Nephron progenitor cell (in vitro differentiated cells): ENCODE data around the gene ZSWIM4.
A peak's percentile ranks its signal among the peaks of the same experiment; 100 is the strongest.

Experiments
- DNase-seq: peaks from one replicate; pipeline ENCODE4 v3.0.0; 2021
- H3K27ac Mint-ChIP-seq: 2 replicates; pipeline ENCODE4 v1.8.0; 2021; ENCODE audit warnings: mild to moderate bottlenecking, moderate library complexity, mixed read lengths
- H3K27me3 Mint-ChIP-seq: 2 replicates; pipeline ENCODE4 v1.8.0; 2021; ENCODE audit warnings: mild to moderate bottlenecking, low read depth, mixed read lengths; ENCODE audit not compliant: poor library complexity
- H3K36me3 Mint-ChIP-seq: 2 replicates; pipeline ENCODE4 v1.8.0; 2021; ENCODE audit warnings: low read depth, mixed read lengths
- H3K4me1 Mint-ChIP-seq: 2 replicates; pipeline ENCODE4 v1.8.0; 2021; ENCODE audit warnings: mixed read lengths
- H3K4me3 Mint-ChIP-seq: 2 replicates; pipeline ENCODE4 v1.8.0; 2021; ENCODE audit warnings: mild to moderate bottlenecking, moderate library complexity, mixed read lengths
- H3K9me3 Mint-ChIP-seq: 2 replicates; pipeline ENCODE4 v1.8.0; 2021; ENCODE audit warnings: mild to moderate bottlenecking, moderate library complexity, mixed read lengths
- TF ChIP-seq, protein P1 (sequence below): fragments of 200-600 bp; sonication (generic); IDR thresholded peaks from 2 replicates; pipeline ENCODE4 v1.5.0; 2021; ENCODE audit warnings: antibody characterized with exemption

Gene ZSWIM4

DNA sequence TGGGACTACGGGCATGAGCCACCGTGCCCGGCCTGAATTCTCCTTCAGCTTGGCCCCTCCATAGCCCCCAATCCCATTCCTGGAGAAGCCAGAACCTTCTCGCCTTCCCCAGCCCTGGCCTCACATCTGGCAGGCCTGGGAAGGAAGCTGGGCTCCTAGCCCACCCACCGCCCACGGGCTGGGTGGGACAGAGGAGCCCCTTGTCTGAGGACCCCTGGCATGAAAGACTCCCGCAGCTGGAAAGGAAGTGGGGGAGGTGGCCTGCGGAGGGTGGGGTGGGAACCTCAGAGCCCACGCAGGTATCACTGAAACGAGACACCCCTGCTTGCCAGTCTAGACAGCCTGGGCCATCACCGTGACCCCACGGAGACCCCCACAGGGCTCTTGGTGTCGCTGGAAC is 74.0 kb downstream of the ZSWIM4 start:
- Mint-ChIP-seq H3K4me1 (peaks cover 58% of the 10 kb centered on the region), H3K9me3 (no peaks in the 10 kb centered on the region), H3K4me3 (no peak overlapping the region), H3K36me3 (no peaks in the 10 kb centered on the region), H3K27ac (no peak overlapping the region), H3K27me3 (peaks cover 39% of the 10 kb centered on the region)
- DNase-seq, result no peak
- TF ChIP-seq, protein P1, sequence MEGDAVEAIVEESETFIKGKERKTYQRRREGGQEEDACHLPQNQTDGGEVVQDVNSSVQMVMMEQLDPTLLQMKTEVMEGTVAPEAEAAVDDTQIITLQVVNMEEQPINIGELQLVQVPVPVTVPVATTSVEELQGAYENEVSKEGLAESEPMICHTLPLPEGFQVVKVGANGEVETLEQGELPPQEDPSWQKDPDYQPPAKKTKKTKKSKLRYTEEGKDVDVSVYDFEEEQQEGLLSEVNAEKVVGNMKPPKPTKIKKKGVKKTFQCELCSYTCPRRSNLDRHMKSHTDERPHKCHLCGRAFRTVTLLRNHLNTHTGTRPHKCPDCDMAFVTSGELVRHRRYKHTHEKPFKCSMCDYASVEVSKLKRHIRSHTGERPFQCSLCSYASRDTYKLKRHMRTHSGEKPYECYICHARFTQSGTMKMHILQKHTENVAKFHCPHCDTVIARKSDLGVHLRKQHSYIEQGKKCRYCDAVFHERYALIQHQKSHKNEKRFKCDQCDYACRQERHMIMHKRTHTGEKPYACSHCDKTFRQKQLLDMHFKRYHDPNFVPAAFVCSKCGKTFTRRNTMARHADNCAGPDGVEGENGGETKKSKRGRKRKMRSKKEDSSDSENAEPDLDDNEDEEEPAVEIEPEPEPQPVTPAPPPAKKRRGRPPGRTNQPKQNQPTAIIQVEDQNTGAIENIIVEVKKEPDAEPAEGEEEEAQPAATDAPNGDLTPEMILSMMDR, result no peak

DNA sequence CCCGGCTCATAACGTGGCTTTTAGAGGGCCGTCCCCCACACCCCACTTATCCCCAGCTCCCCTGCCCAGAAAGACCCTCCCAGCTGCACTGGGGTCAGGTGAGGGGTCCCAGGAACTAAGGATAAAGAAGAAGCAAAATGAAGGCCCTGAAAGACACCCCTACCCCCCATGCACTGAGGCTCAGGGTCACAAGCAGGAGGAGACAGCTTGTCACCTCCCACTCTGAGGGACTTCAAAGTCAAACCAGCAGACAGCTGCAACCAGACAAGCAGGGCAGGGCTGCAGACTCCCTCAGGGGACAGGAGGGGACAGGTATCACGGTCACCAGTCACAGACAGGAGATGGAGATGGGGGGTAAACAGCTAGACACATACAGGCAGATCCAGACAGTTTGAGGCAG is 75.6 kb downstream of the ZSWIM4 start:
- H3K4me3 Mint-ChIP-seq, result no peak overlapping the region
- no peak for DNase-seq
- H3K9me3 Mint-ChIP-seq, result no peaks in the 10 kb centered on the region
- TF ChIP-seq, protein P1, result no peak
- H3K27ac Mint-ChIP-seq, result no peak overlapping the region
- H3K36me3 Mint-ChIP-seq, result no peaks in the 10 kb centered on the region
- H3K4me1 Mint-ChIP-seq, result peaks cover 57% of the 10 kb centered on the region
- H3K27me3 Mint-ChIP-seq, result peaks cover 45% of the 10 kb centered on the region

DNA sequence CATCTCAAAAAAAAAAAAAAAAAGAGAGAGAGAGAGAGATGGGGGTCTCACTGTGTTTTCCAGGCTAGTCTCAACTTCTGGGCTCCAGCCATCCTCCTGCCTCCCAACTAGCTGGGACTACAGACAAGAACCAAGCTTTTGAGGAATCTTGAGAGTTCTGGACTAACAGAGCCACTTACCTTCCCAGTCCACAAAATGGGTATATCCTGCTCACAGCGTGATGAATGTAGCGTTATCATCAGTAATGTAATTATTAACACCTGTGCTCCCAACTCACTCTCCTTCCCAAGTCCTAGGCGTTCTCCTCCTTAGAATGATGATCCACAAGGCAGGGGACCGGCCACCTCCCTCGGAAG is 77.1 kb downstream of the ZSWIM4 start:
- Mint-ChIP-seq H3K4me1 (peaks cover 48% of the 10 kb centered on the region), H3K9me3 (no peaks in the 10 kb centered on the region), H3K27ac (no peak overlapping the region), H3K36me3 (no peaks in the 10 kb centered on the region), H3K27me3 (peaks cover 33% of the 10 kb centered on the region), H3K4me3 (peak overlapping the region; percentile 79)
- TF ChIP-seq, protein P1, result no peak
- DNase-seq, result no peak

DNA sequence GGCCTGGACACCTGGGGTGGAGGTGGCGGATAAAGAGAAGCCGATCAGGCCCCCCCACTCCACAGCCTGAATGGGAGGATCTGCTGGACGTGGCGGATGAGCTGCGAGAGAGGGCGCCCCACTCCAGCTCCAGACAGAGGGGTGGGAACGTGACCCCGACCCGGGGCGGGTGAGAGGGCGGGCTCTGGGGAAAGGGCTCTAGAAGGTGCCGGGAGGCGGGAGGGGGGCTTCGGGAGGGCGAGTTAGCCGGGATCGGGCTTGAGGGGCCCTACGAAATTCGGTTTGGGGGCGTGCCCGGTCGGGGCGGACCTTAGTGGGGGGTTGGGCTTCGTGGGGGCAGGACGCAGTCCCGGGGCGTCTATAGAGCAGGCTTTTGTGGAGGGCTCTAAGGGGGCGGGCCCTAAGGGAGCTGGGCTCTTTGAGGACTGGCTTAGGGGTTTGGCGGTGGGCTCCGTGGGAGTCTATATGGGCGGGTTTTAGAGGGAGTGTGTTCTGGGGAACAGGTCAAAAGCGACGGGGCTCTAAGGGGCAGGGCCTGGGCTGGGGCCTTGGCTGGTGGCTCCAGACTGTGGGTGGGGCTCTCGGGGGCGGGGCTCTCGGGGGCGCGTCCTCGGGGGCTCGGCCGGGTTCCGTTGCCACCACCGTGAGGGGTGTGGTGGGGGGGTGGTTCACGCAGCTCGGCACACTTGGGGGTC is 77.6 kb downstream of the ZSWIM4 start:
- no peaks in the 10 kb centered on the region for H3K36me3 Mint-ChIP-seq
- peaks cover 42% of the 10 kb centered on the region for H3K4me1 Mint-ChIP-seq
- DNase-seq, result peak; percentile 74
- peaks cover 28% of the 10 kb centered on the region for H3K27me3 Mint-ChIP-seq
- no peaks in the 10 kb centered on the region for H3K9me3 Mint-ChIP-seq
- H3K27ac Mint-ChIP-seq, result no peak overlapping the region
- peak overlapping the region; percentile 79 for H3K4me3 Mint-ChIP-seq
- TF ChIP-seq, protein P1, result no peak

DNA sequence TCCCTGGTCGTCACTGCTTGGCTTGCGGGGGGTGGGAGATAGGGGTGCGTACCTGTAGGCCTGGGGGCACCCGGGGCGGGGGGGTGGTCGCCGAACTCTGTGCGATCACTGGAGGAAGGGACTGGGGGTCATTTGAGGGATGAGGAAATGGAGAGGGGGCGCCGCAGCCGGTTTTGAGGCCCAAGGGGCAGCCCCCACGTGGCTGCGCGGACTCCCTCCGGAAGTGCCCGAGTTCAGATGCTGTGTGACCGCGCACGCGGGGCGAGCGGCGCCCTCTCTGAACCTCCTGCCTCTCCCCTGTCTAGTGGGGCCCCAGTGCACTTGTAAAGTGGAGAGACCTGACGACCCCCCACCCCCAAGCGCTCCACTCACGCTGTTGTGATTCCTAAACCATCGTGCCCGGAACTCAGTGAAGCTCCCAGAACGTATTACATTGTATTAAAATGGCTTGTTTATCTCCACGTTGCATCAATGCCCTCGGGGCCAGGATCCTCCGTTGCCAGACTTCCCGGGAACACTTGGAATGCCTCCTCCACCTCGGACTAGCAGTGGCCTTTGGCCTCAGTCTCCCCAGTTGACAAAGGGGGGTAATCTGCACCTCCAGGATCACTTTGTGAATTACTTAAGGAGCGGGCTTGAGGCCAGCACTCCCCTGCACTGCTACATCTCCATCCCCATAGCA is 78.7 kb downstream of the ZSWIM4 start:
- no peaks in the 10 kb centered on the region for H3K9me3 Mint-ChIP-seq
- DNase-seq, result no peak
- peak overlapping the region; percentile 55 for H3K4me3 Mint-ChIP-seq

More for the DNA sequence above, 78.7 kb downstream of the ZSWIM4 start:
- Mint-ChIP-seq H3K4me1 (peaks cover 37% of the 10 kb centered on the region), H3K27ac (no peak overlapping the region), H3K36me3 (no peaks in the 10 kb centered on the region), H3K27me3 (peaks cover 22% of the 10 kb centered on the region)
- TF ChIP-seq, protein P1, result no peak
